Subcutaneous abdominal adipose tissue (tissue), 5 donors: Measurements from ENCODE around the gene SLC27A5.
"Not testable (repeated sequence)": the region's sequence is repeated elsewhere in the genome, so short reads cannot be mapped to it uniquely, and the experiment has no call there.

ENCODE experiments used
- H3K27ac ChIP-seq: one replicate; pipeline ENCODE4 v1.7.0; 2013; ENCODE audit warnings: low read depth, mild to moderate bottlenecking, inconsistent platforms, low read length, moderate library complexity
- H3K27me3 ChIP-seq, 5 donors: one replicate each; pipeline ENCODE4 v1.7.0; 2013; ENCODE audit warnings: low read length in 5 of 5, inconsistent platforms in 1 of 5; ENCODE audit not compliant: control insufficient read depth in 5 of 5, insufficient read depth in 4 of 5
- H3K36me3 ChIP-seq, 5 donors: one replicate each; pipeline ENCODE4 v1.7.0; 2013; ENCODE audit warnings: low read length in 5 of 5; ENCODE audit not compliant: control insufficient read depth in 5 of 5, insufficient read depth in 5 of 5
- H3K4me1 ChIP-seq, 5 donors: one replicate each; pipeline ENCODE4 v1.7.0; 2013; ENCODE audit warnings: low read length in 5 of 5, mild to moderate bottlenecking in 3 of 5, moderate library complexity in 1 of 5; ENCODE audit not compliant: control insufficient read depth in 5 of 5, insufficient read depth in 5 of 5
- H3K4me3 ChIP-seq, 5 donors: one replicate each; pipeline ENCODE4 v1.7.0; 2013; ENCODE audit warnings: low read length in 5 of 5, low read depth in 1 of 5
- H3K9ac ChIP-seq, 5 donors: one replicate each; pipeline ENCODE4 v1.7.0; 2013; ENCODE audit warnings: low read length in 5 of 5, mild to moderate bottlenecking in 4 of 5, moderate library complexity in 3 of 5
- H3K9me3 ChIP-seq, 5 donors: one replicate each; pipeline ENCODE4 v1.7.0; 2013; ENCODE audit warnings: low read length in 5 of 5; ENCODE audit not compliant: control insufficient read depth in 5 of 5
- donor health status: healthy.
- donor health status: healthy.
- donor health status: healthy.
- donor health status: healthy.
- donor health status: healthy.

SLC27A5 gene

GRCh38 chr19:58542641-58543372, 31.0 kb upstream of the SLC27A5 start:
- H3K27ac ChIP-seq, H3K9me3 ChIP-seq, H3K4me3 ChIP-seq, H3K9ac ChIP-seq: not testable (repeated sequence)
- peaks cover 11 to 43% (median 33%) of the 10 kb centered on the region in 5 donors for H3K4me1 ChIP-seq
- H3K36me3 ChIP-seq, result peaks cover 0 to 20% (median 12%) of the 10 kb centered on the region in 5 donors
- H3K27me3 ChIP-seq, result peaks cover 5 to 13% (median 8%) of the 10 kb centered on the region in 5 donors

GRCh38 chr19:58539169-58539559, 27.4 kb upstream of the SLC27A5 start:
- not testable (repeated sequence) for H3K36me3 ChIP-seq, H3K27ac ChIP-seq, H3K9ac ChIP-seq, H3K4me3 ChIP-seq, H3K9me3 ChIP-seq
- Histone ChIP-seq H3K4me1 (peaks cover 0 to 16% (median 8%) of the 10 kb centered on the region in 5 donors), H3K27me3 (peaks cover 7 to 19% (median 18%) of the 10 kb centered on the region in 5 donors)

GRCh38 chr19:58538257-58539168, 26.7 kb upstream of the SLC27A5 start:
- Histone ChIP-seq H3K4me3 (peak overlapping the region in 2 of 5 donors; percentile 47 to 55), H3K27ac (no peak overlapping the region), H3K27me3 (peaks cover 7 to 19% (median 18%) of the 10 kb centered on the region in 5 donors), H3K9me3 (no peaks in the 10 kb centered on the region), H3K9ac (peak overlapping the region in 3 of 5 donors; percentile 41 to 53 (median 51)), H3K36me3 (no peaks in the 10 kb centered on the region), H3K4me1 (peaks cover 0 to 13% (median 8%) of the 10 kb centered on the region in 5 donors)

- Histone ChIP-seq H3K27me3 (peaks cover 7 to 19% (median 18%) of the 10 kb centered on the region in 5 donors), H3K9me3 (no peaks in the 10 kb centered on the region), H3K9ac (no peak overlapping the region), H3K36me3 (no peaks in the 10 kb centered on the region), H3K4me1 (peaks cover 0 to 11% (median 8%) of the 10 kb centered on the region in 5 donors), H3K4me3 (no peak overlapping the region), H3K27ac (no peak overlapping the region)
Measured at GRCh38 chr19:58536852-58537798, 25.3 kb upstream of the SLC27A5 start.

GRCh38 chr19:58535857-58536256, 24.1 kb upstream of the SLC27A5 start:
- no peaks in the 10 kb centered on the region for H3K36me3 ChIP-seq
- H3K27me3 ChIP-seq, result peaks cover 7 to 27% (median 18%) of the 10 kb centered on the region in 5 donors
- H3K9me3 ChIP-seq, result no peaks in the 10 kb centered on the region
- H3K27ac ChIP-seq, result no peak overlapping the region
- H3K4me3 ChIP-seq, result no peak overlapping the region
- H3K9ac ChIP-seq, result no peak overlapping the region
- H3K4me1 ChIP-seq, result peaks cover 0 to 11% (median 8%) of the 10 kb centered on the region in 5 donors

- no peak overlapping the region for H3K9ac ChIP-seq
- no peak overlapping the region for H3K27ac ChIP-seq
- H3K4me1 ChIP-seq, result no peaks in the 10 kb centered on the region
- no peak overlapping the region for H3K4me3 ChIP-seq
- H3K36me3 ChIP-seq, result no peaks in the 10 kb centered on the region
- H3K9me3 ChIP-seq, result no peaks in the 10 kb centered on the region
- H3K27me3 ChIP-seq, result peaks cover 0 to 9% (median 0%) of the 10 kb centered on the region in 5 donors
Measured at GRCh38 chr19:58531034-58531840, 19.4 kb upstream of the SLC27A5 start.

- H3K36me3 ChIP-seq, result no peaks in the 10 kb centered on the region
- no peak overlapping the region for H3K27ac ChIP-seq
- peaks cover 0 to 9% (median 0%) of the 10 kb centered on the region in 5 donors for H3K27me3 ChIP-seq
- no peaks in the 10 kb centered on the region for H3K4me1 ChIP-seq
- H3K4me3 ChIP-seq, result no peak overlapping the region
- H3K9ac ChIP-seq, result no peak overlapping the region
- no peaks in the 10 kb centered on the region for H3K9me3 ChIP-seq
Measured at GRCh38 chr19:58529405-58529804, 17.6 kb upstream of the SLC27A5 start.

- Histone ChIP-seq H3K9ac (peak overlapping the region in 1 of 5 donors; percentile 54), H3K4me3 (no peak overlapping the region), H3K27me3 (no peaks in the 10 kb centered on the region), H3K9me3 (no peaks in the 10 kb centered on the region), H3K36me3 (no peaks in the 10 kb centered on the region), H3K27ac (no peak overlapping the region), H3K4me1 (peaks cover 13 to 31% (median 22%) of the 10 kb centered on the region in 5 donors)
Measured at GRCh38 chr19:58522709-58523108, 10.9 kb upstream of the SLC27A5 start.

GRCh38 chr19:58521651-58522050, 9.9 kb upstream of the SLC27A5 start:
- H3K9me3 ChIP-seq, result no peaks in the 10 kb centered on the region
- peaks cover 13 to 36% (median 27%) of the 10 kb centered on the region in 5 donors for H3K4me1 ChIP-seq
- no peak overlapping the region for H3K4me3 ChIP-seq
- no peaks in the 10 kb centered on the region for H3K27me3 ChIP-seq
- H3K36me3 ChIP-seq, result peaks cover 0 to 10% (median 10%) of the 10 kb centered on the region in 5 donors
- H3K9ac ChIP-seq, result no peak overlapping the region
- no peak overlapping the region for H3K27ac ChIP-seq
